ENCODE results near the gene C16orf82.

GRCh38 chr16:27083861-27084261 lies 17.1 kb downstream of the C16orf82 start:
- TF ChIP-seq POLR2A (IDR thresholded peaks at IDR 0.05; ENCODE audit: low read length) (no peak), GATA1 (IDR thresholded peaks at IDR 0.05; ENCODE audit: low read depth, low read length) (no peak)
